ENCODE data around the gene DMAC2. TPM values are rescaled to one million over a fixed set of nuclear protein-coding genes. Genes with fewer than 3 reads are reported as not detected.

The DMAC2 gene
- total RNA-seq, 1 donor from 2014 or later: 28.0 TPM

DNA sequence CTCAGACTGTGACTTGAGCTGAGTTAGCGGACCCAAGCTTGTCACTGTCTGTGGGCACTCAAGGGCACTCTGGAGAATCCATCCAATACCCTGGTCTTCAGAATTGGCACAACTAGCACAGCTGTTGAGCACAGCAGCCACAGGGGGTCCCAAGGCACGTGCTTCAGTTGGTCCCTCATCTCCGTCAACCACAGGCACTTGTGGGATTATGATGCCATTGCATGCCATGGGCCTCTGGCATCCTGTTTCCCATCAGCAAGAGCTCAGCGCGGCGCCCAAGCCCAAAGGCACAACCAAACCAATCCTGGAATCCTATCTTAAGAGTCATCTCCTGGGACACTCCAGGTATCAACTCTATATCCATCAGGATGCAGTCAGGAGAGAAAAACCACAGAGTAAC, 8.8 kb downstream of the DMAC2 start:
- H3K27me3 Mint-ChIP-seq (ENCODE audit: low read depth): no peaks in the 10 kb centered on the region
- no peak overlapping the region for H3K4me3 Mint-ChIP-seq (ENCODE audit: unreplicated experiment)
- no peak overlapping the region for H3K27ac Mint-ChIP-seq (ENCODE audit: unreplicated experiment)
- H3K4me1 Mint-ChIP-seq (ENCODE audit: low read depth): peaks cover 10% of the 10 kb centered on the region
- no peak for TF ChIP-seq CTCF (IDR thresholded peaks at IDR 0.05)
- no peak for DNase-seq (ENCODE audit: low spot score)
- H3K36me3 Mint-ChIP-seq (ENCODE audit: low read depth): peaks cover 5% of the 10 kb centered on the region
- no peaks in the 10 kb centered on the region for H3K9me3 Mint-ChIP-seq (ENCODE audit: low read depth)

- no peak for DNase-seq (ENCODE audit: low spot score)
- Mint-ChIP-seq H3K4me3 (ENCODE audit: unreplicated experiment) (no peak overlapping the region), H3K36me3 (ENCODE audit: low read depth) (peaks cover 5% of the 10 kb centered on the region), H3K9me3 (ENCODE audit: low read depth) (no peaks in the 10 kb centered on the region), H3K27ac (ENCODE audit: unreplicated experiment) (no peak overlapping the region), H3K27me3 (ENCODE audit: low read depth) (no peaks in the 10 kb centered on the region), H3K4me1 (ENCODE audit: low read depth) (peaks cover 10% of the 10 kb centered on the region)
- no peak for TF ChIP-seq CTCF (IDR thresholded peaks at IDR 0.05)
Observed at GRCh38 chr19:41428481-41428859, 11.2 kb downstream of the DMAC2 start.

DNA sequence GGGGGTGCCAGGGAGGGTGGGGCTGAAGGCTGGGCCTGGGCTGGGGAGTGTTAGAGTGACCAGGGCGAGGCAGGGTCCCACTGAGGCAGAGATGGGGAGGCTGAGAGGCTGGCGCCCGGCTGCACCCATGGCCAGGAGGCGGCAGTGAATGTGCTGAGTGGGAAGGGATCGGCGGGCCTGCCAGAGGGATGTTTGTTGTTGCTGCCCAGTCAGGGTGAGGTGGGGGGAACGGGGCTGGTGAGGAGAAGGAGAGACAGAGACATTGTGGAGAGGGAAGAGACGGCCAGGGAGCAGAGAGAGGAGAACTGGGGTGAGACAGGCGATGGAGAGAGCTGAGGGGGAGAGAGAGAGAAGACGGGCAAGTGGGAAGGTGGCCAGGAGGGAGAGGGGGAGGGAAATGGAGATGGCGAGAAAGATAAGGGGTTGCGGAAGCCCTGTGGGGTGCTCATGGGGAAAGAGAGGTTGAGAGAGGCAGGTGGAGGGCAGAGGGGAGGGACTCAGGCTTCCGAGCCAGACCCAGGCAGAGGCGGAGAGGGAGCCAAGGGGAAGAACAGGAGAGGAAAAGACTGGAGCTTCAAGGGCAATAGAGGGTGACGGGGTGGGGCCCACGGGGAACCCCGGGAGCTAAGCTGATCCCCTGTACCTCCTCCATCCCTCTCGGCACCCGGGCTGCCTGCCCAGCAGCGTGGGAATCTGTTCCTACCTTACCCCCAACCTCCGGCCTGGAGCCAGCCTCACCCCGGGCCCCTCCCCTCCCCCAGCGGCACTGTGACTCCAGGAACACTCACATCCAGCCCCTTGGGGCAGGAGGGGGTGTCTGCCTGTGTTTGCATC, 11.8 kb downstream of the DMAC2 start:
- TF ChIP-seq CTCF (IDR thresholded peaks at IDR 0.05): no peak
- no peak overlapping the region for H3K4me3 Mint-ChIP-seq (ENCODE audit: unreplicated experiment)
- H3K27ac Mint-ChIP-seq (ENCODE audit: unreplicated experiment): no peak overlapping the region
- no peak for DNase-seq (ENCODE audit: low spot score)
- H3K36me3 Mint-ChIP-seq (ENCODE audit: low read depth): peaks cover 5% of the 10 kb centered on the region
- H3K27me3 Mint-ChIP-seq (ENCODE audit: low read depth): no peaks in the 10 kb centered on the region
- no peaks in the 10 kb centered on the region for H3K9me3 Mint-ChIP-seq (ENCODE audit: low read depth)
- peaks cover 10% of the 10 kb centered on the region for H3K4me1 Mint-ChIP-seq (ENCODE audit: low read depth)

DNA sequence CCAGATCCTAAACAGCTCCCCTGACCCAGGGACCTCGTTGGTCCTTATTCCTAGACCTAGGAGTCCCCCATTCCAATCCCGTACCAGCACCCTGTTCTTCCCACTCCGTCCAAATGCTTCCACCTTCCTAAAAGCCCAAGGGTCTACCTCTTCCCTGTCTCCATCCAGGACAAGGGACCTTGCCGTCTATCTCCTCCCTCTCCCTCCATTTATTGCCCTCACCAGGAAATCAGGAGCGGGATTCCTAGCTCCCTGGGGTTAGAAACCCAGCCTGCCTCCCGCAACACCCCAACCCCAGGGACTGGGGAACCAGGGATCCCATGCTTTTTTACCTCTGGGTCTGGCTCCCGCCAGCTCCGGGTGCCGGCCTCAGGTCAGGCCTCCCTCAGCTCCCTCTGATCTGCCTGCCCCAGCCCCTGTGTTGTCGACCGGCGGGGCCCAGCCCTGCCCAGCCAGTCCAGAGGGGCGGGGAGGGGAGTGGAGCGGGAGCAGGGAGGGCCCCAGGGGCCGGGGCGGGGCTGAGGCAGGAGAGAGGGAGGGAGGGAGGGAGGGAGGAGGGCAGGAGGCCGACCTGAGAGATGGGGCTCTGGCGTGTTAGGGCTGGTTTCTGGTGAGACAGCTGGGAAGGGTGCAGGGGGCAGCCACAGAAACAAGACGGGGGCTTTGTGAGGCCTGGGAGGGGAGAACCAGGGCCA, 12.6 kb downstream of the DMAC2 start, which contains the start of gene B3GNT8:
Gene B3GNT8, minus strand, starts transcription at position 423 of the 695 bp plus-strand sequence. CDS start 596 bp downstream, outside the sequence.
- peak within 1 kb of the TSS; percentile 54 for H3K4me3 Mint-ChIP-seq (ENCODE audit: unreplicated experiment)
- peaks cover 10% of the 10 kb centered on the region for H3K36me3 Mint-ChIP-seq (ENCODE audit: low read depth)
- H3K27me3 Mint-ChIP-seq (ENCODE audit: low read depth): no peaks in the 10 kb centered on the region
- H3K27ac Mint-ChIP-seq (ENCODE audit: unreplicated experiment): peak within 1 kb of the TSS; percentile 80
- H3K9me3 Mint-ChIP-seq (ENCODE audit: low read depth): no peaks in the 10 kb centered on the region
- H3K4me1 Mint-ChIP-seq (ENCODE audit: low read depth): peaks cover 10% of the 10 kb centered on the region
- DNase-seq (ENCODE audit: low spot score): no peak
- no peak for TF ChIP-seq CTCF (IDR thresholded peaks at IDR 0.05)

DNA sequence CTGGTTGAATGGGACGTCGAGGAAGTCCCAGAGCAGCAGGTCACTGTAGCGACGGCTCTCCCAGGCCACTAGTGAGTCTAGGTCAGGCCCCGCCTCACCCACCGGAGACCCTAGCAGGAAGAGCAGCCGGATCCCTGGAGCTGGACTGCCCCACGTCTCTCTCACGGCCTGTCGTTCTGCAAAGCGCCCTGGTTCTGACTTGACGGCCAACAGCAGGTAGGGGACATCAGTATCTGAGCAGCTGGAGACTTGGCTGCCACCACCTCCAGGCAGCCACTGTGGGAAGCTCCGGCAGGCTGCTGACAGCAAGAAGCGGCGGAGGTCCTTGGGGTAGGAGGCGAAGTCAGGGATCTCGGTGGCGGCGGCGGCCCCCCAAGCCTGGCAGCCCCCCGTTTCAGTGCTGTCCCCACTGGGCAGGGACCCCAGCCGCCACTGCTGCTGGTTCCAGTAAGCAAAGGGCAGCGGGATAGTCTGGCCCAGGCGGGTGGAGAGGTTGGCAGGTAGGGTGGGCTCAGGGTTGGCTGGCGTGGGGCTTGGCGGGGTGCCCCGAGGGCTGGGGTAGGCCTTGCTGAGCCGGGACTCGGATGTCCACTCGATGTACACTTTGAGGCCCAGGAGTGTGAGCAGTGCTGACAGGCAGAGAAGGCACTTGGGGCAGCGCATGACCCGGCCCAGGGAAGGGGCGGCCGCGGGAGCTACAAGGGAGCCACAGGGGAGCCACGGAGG, 13.4 kb downstream of the DMAC2 start:
- Mint-ChIP-seq H3K36me3 (ENCODE audit: low read depth) (peaks cover 15% of the 10 kb centered on the region), H3K27ac (ENCODE audit: unreplicated experiment) (no peak overlapping the region), H3K27me3 (ENCODE audit: low read depth) (no peaks in the 10 kb centered on the region), H3K4me1 (ENCODE audit: low read depth) (peaks cover 10% of the 10 kb centered on the region), H3K9me3 (ENCODE audit: low read depth) (no peaks in the 10 kb centered on the region), H3K4me3 (ENCODE audit: unreplicated experiment) (no peak overlapping the region)
- no peak for DNase-seq (ENCODE audit: low spot score)
- TF ChIP-seq CTCF (IDR thresholded peaks at IDR 0.05): no peak
